A673 (cell line): Measurements from ENCODE around the gene TFDP2. TPM values are rescaled to one million over a fixed set of nuclear protein-coding genes. Genes with fewer than 3 reads are reported as not detected.
"Not testable (repeated sequence)": the region's sequence is repeated elsewhere in the genome, so short reads cannot be mapped to it uniquely, and the experiment has no call there.

Source experiments
- BruUV-seq: library from RNA; stranded (reverse); fragments of 400-500 nt; replicated peaks from 2 replicates; lab custom pipeline; 2021; lab: Mats Ljungman, UMichigan
- CTCF ChIA-PET: fragments of 300-600 bp; sonication (Branson Sonifier 250); formaldehyde crosslinking; loops from one replicate; lab custom pipeline; 2022; ENCODE audit warnings: antibody characterized with exemption; lab: Charles Lee
- POLR2A ChIA-PET: fragments of 300-600 bp; sonication (Branson Sonifier 250); formaldehyde crosslinking; loops from one replicate; lab custom pipeline; 2022; ENCODE audit warnings: antibody characterized with exemption; ENCODE audit not compliant: low non-redundant PET; lab: Charles Lee
- DNase-seq: peaks from one replicate; pipeline ENCODE4 v3.0.0-alpha.2; 2015; ENCODE audit warnings: low spot score
- H3K27ac ChIP-seq: fragments of 200-600 bp; sonication (generic); 2 replicates; pipeline ENCODE4 v1.5.1; 2016; ENCODE audit warnings: mixed run types, low read depth, mild to moderate bottlenecking, mixed read lengths, antibody characterized with exemption, low read length; ENCODE audit not compliant: poor library complexity, severe bottlenecking
- H3K27me3 ChIP-seq: fragments of 200-600 bp; sonication (generic); replicated peaks from 2 replicates; pipeline ENCODE4 v1.6.1; 2017; ENCODE audit warnings: mixed run types, low read depth, mild to moderate bottlenecking, mixed read lengths, antibody characterized with exemption, low read length; ENCODE audit not compliant: insufficient read depth, poor library complexity
- H3K36me3 ChIP-seq: fragments of 200-600 bp; sonication (generic); 2 replicates; pipeline ENCODE4 v1.6.1; 2016; ENCODE audit warnings: mixed run types, mild to moderate bottlenecking, mixed read lengths, antibody characterized with exemption, low read length; ENCODE audit not compliant: insufficient read depth, poor library complexity, severe bottlenecking
- H3K4me1 ChIP-seq: fragments of 200-600 bp; sonication (generic); 2 replicates; pipeline ENCODE4 v1.6.1; 2017; ENCODE audit warnings: mixed run types, mild to moderate bottlenecking, mixed read lengths, antibody characterized with exemption, low read length; ENCODE audit not compliant: insufficient read depth, poor library complexity, severe bottlenecking
- H3K4me3 ChIP-seq: fragments of 200-600 bp; sonication (generic); 2 replicates; pipeline ENCODE4 v1.5.1; 2016; ENCODE audit warnings: low read depth, mixed run types, mild to moderate bottlenecking, mixed read lengths, low read length; ENCODE audit not compliant: poor library complexity, severe bottlenecking
- H3K9me3 ChIP-seq: fragments of 200-600 bp; sonication (generic); 2 replicates; pipeline ENCODE4 v1.6.1; 2016; ENCODE audit warnings: mixed run types, low read depth, mild to moderate bottlenecking, mixed read lengths, antibody characterized with exemption, low read length; ENCODE audit not compliant: poor library complexity, severe bottlenecking
- EZH2 ChIP-seq: fragments of 200-600 bp; sonication (generic); IDR thresholded peaks from 2 replicates; pipeline ENCODE4 v1.6.1; 2017; ENCODE audit warnings: borderline replicate concordance, low read depth, mild to moderate bottlenecking, mixed read lengths, antibody characterized with exemption, low read length; ENCODE audit not compliant: poor library complexity, severe bottlenecking
- intact Hi-C: fragments of 100-400 bp; cut with micrococcal nuclease; formaldehyde crosslinking; loops from one replicate; pipeline ENCODE4 v1.10.0; 2022; ENCODE audit not compliant: unreplicated experiment
- total RNA-seq: library from RNA; stranded (reverse); gene quantifications from 2 replicates; pipeline ENCODE4 v1.2.3, GENCODE V29; 2021
- TF ChIP-seq, protein P1 (sequence below): fragments of 300-800, 200-600 bp; sonication (generic); conservative IDR thresholded peaks from 2 replicates; pipeline ENCODE4 v1.5.1; 2017; ENCODE audit warnings: low read depth, mild to moderate bottlenecking, antibody characterized with exemption, low read length, moderate library complexity, mixed read lengths

TFDP2 gene
- total RNA-seq, 1 experiment from 2014 or later: 41.6 TPM

DNA sequence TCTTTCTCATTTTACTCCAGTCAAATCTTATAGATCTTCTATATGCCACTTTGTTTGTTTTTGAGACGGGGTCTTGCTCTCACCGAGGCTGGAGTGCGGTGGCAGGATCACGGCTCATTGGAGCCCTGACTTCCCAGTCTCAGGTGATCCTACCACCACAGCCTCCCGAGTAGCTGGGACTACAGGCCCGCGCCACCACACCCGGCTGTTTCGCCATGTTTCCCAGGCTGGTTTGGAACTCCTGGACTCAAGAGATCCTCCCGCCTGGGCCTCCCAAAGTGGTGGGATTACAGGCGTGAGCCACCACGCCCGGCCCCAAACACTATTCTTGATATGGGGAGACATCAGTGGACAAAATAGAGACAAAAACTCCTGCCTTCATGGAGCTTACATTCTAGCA is 927 bp upstream of the TFDP2 start:
- BruUV-seq: no TSS peak
- Histone ChIP-seq H3K27me3 (no peaks in the 10 kb centered on the region), H3K9me3 (no peaks in the 10 kb centered on the region), H3K36me3 (no peaks in the 10 kb centered on the region), H3K27ac (no peak overlapping the region), H3K4me3 (no peak overlapping the region), H3K4me1 (no peaks in the 10 kb centered on the region)
- ChIA-PET CTCF (no interaction called here), POLR2A (no interaction called here)
- no peak for TF ChIP-seq EZH2
- TF ChIP-seq, protein P1, sequence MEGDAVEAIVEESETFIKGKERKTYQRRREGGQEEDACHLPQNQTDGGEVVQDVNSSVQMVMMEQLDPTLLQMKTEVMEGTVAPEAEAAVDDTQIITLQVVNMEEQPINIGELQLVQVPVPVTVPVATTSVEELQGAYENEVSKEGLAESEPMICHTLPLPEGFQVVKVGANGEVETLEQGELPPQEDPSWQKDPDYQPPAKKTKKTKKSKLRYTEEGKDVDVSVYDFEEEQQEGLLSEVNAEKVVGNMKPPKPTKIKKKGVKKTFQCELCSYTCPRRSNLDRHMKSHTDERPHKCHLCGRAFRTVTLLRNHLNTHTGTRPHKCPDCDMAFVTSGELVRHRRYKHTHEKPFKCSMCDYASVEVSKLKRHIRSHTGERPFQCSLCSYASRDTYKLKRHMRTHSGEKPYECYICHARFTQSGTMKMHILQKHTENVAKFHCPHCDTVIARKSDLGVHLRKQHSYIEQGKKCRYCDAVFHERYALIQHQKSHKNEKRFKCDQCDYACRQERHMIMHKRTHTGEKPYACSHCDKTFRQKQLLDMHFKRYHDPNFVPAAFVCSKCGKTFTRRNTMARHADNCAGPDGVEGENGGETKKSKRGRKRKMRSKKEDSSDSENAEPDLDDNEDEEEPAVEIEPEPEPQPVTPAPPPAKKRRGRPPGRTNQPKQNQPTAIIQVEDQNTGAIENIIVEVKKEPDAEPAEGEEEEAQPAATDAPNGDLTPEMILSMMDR: no peak
- no peak for DNase-seq
- intact Hi-C loops: no loop called here

DNA sequence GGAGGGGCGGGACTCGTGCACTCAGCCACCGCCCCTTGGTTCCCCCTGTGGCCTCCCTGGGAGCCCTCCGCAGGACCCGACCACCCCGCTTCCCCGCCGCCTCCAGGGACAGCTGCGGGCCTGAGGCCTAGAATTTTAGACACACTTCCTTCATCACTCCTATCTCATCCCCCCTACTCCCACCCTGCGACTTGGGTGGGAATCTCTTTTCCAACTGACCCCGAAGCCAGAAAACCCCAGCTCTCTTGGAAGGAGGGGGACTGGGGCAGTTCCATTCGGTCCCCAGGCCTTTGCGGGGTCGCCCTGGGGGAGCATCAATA is 289 bp upstream of the TFDP2 start:
- intact Hi-C loops: no loop called here
- peak overlapping the region; percentile 77 for H3K4me3 ChIP-seq
- no peaks in the 10 kb centered on the region for H3K4me1 ChIP-seq
- BruUV-seq: no TSS peak
- no peaks in the 10 kb centered on the region for H3K27me3 ChIP-seq
- ChIA-PET POLR2A (no interaction called here), CTCF (interaction anchor here (0.9 kb wide), 1 partner anchor 130 kb away, joined by 3 read pairs; no protein-coding TSS in a partner anchor)
- no peaks in the 10 kb centered on the region for H3K36me3 ChIP-seq
- H3K9me3 ChIP-seq: no peaks in the 10 kb centered on the region
- no peak for DNase-seq
- no peak overlapping the region for H3K27ac ChIP-seq
- TF ChIP-seq, protein P1: no peak
- TF ChIP-seq EZH2: no peak

DNA sequence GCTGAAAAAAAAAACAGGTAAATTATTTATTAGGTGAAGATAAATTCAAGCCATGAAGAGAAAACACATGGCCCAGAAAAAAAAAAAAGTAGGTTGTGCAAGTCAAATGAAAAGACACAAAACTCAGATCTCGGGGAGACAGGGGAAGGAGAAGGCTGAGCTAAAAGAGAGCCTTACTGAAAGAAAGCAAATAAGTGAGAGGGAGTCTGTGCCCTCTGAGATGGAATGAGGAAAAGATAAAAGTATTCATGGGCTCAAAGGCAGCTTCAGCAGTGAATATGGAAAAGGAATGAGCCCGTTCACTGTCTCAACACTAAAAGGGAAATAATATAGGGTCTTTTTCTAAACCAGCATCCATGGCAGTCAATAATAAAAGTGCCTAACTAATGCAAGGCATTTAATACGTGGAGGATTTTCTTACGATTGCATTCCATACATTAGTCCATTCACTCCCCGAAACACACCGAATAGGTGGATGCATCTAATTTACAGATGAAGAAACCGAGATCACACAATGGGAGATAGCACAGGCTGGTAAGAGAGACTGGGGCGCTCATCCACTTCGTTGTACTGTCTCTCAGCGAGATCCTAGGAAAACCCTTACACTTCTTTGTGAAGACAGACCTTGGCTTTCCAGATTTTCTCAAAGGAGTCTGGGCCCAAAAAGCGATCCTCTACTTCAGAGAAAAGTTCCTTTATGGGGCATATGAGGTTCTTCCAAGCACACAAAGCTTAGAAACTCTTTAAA is 1.1 kb downstream of the TFDP2 start:
- Histone ChIP-seq H3K27me3 (no peaks in the 10 kb centered on the region), H3K4me1 (no peaks in the 10 kb centered on the region), H3K36me3 (no peaks in the 10 kb centered on the region), H3K4me3 (peak overlapping the region; percentile 77), H3K9me3 (no peaks in the 10 kb centered on the region), H3K27ac (peak overlapping the region; percentile 31)
- CTCF ChIA-PET: no interaction called here
- no peak for DNase-seq
- TF ChIP-seq, protein P1: no peak
- TF ChIP-seq EZH2: no peak
- intact Hi-C loops: no loop called here
- POLR2A ChIA-PET: no interaction called here
- BruUV-seq: TSS peak; percentile 33

DNA sequence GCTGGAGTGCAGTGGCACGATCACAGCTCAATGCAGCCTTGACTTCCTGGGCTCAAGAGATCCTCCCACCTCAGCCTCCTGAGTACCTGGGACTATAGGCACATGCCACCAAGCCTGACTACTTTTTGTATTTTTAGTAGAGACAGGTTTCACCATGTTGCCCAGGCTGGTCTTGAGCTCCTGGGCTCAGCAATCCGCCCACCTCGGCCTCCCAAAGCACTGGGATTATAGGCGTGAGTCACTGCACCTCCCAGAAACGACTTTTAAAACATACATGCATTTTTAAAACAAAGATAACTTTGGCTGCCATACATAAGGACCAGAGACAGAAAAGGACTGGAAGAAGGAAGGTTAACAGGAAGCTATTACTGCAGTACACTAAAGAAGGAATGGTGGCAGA is 4.8 kb downstream of the TFDP2 start:
- H3K27me3 ChIP-seq, DNase-seq, intact Hi-C loops, CTCF ChIA-PET, H3K9me3 ChIP-seq, H3K4me1 ChIP-seq, BruUV-seq, H3K27ac ChIP-seq, H3K36me3 ChIP-seq, H3K4me3 ChIP-seq: not testable (repeated sequence)
- POLR2A ChIA-PET: interaction anchor here (0.5 kb wide), 1 partner anchor 268 kb away, joined by 3 read pairs; the partner anchor contains the start of gene ATP1B3

DNA sequence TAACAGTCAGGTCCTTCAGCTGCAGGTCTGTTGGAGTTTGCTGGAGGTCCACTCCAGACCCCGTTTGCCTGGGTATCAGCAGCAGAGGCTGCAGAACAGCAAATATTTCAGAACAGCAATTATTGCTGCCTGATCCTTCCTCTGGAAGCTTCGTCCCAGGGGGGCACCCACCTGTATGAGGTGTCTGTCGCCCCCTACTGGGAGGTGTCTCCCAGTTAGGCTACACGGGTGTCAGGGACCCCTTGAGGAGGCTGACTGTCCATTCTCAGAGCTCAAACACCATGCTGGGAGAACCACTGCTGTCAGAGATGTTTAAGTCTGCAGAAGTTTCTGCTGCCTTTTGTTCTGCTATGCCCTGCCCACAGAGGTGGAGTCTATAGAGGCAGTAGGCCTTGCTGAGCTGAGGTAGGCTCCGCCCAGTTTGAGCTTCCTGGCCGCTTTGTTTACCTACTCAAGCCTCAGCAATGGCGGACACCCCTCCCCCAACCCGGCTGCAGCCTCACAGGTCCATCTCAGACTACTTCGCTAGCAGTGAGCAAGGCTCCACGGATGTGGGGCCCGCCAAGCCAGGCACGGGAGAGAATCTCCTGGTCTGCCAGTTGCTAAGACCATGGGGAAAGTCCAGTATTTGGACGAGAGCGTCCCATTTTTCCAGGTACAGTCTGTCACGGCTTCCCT is 8.6 kb downstream of the TFDP2 start:
- CTCF ChIA-PET: interaction anchor here (0.6 kb wide), 1 partner anchor 168 kb away, joined by 6 read pairs; no protein-coding TSS in a partner anchor
- intact Hi-C loops: not testable (repeated sequence)

More for the DNA sequence above, 8.6 kb downstream of the TFDP2 start:
- BruUV-seq, H3K36me3 ChIP-seq, H3K9me3 ChIP-seq, POLR2A ChIA-PET, DNase-seq, H3K27ac ChIP-seq, H3K4me1 ChIP-seq, H3K4me3 ChIP-seq, H3K27me3 ChIP-seq: not testable (repeated sequence)
